K562 (cell line): ENCODE results near the gene MBD5. TPM values are rescaled to one million over a fixed set of nuclear protein-coding genes. Genes with fewer than 3 reads are reported as not detected.
A peak's percentile ranks its signal among the peaks of the same experiment; 100 is the strongest.

Experiments used
- ATAC-seq: fragments of 200-7000 bp; cut with Tn5 transposase; 3 replicates; pipeline ENCODE4 v1.9.1; 2020; ENCODE audit warnings: moderate library complexity
- BruUV-seq: library from RNA; stranded (reverse); fragments of 400-500 nt; replicated peaks from 2 replicates; lab custom pipeline; 2021; lab: Mats Ljungman, UMichigan
- CTCF ChIA-PET: fragments of 300-600 bp; formaldehyde crosslinking; extraction: SDS; loops from one replicate; lab custom pipeline; 2021; ENCODE audit warnings: low intra/inter-chr PET ratio; lab: Yijun Ruan, JAX
- POLR2A ChIA-PET: fragments of 300-600, 350-650 bp; sonication (Branson Sonifier 250); formaldehyde crosslinking; extraction: SDS; loops from one replicate; lab custom pipeline; 2021; ENCODE audit warnings: antibody characterized with exemption, inconsistent platforms; lab: Yijun Ruan, JAX
- DNase-seq, 4 experiments: peaks; one replicate each; pipeline versions ENCODE4 v3.0.0 to v3.0.0-alpha.2; 2011 to 2018; ENCODE audit warnings: low spot score in 3 of 4, mixed read lengths in 3 of 4; ENCODE audit errors: extremely low read depth in 1 of 4
- FAIRE-seq: peaks from 2 replicates; lab custom pipeline; 2011; peaks lifted over from hg19 to GRCh38; lab: Jason Lieb, UNC
- H2AFZ ChIP-seq: 2 replicates; pipeline ENCODE4 v1.6.0; 2011; ENCODE audit warnings: low read depth, low read length, control low read depth, inconsistent platforms
- H3K27ac ChIP-seq: fragments of 200-600 bp; 3 replicates; pipeline ENCODE4 v1.8.0; 2011; ENCODE audit warnings: low read depth, mild to moderate bottlenecking, control low read depth, inconsistent platforms, low read length, moderate library complexity, mixed read lengths; ENCODE audit errors: extremely low read depth
- H3K27me3 ChIP-seq, 2 experiments: fragments of 300-600 bp in 1 of 2; 2 replicates in 1 of 2; 3 replicates in 1 of 2; pipeline versions ENCODE4 v1.6.0 to v1.8.0; 2011; ENCODE audit warnings: inconsistent platforms in 2 of 2, low read length in 2 of 2, mild to moderate bottlenecking in 1 of 2, mixed read lengths in 1 of 2, moderate library complexity in 1 of 2; ENCODE audit not compliant: control insufficient read depth in 2 of 2, insufficient read depth in 2 of 2
- H3K36me3 ChIP-seq: fragments of 300-600 bp; 3 replicates; pipeline ENCODE4 v1.8.0; 2011; ENCODE audit warnings: mild to moderate bottlenecking, low read length, inconsistent platforms; ENCODE audit not compliant: control insufficient read depth, insufficient read depth
- H3K4me1 ChIP-seq, 2 experiments: fragments of 200-600 bp in 1 of 2; replicated peaks in 1 of 2; 2 replicates in 1 of 2; 3 replicates in 1 of 2; pipeline versions ENCODE4 v1.5.1 to v1.8.0; 2011; ENCODE audit warnings: inconsistent platforms in 2 of 2, low read length in 2 of 2, mild to moderate bottlenecking in 1 of 2, mixed read lengths in 1 of 2, moderate library complexity in 1 of 2; ENCODE audit not compliant: control insufficient read depth in 2 of 2, insufficient read depth in 2 of 2
- H3K4me2 ChIP-seq: 2 replicates; pipeline ENCODE4 v1.6.1; 2011; ENCODE audit warnings: low read length, control low read depth, inconsistent platforms, mixed read lengths; ENCODE audit not compliant: insufficient read depth
- H3K4me3 ChIP-seq: fragments of 200-600 bp; sonication (generic), shearing (Covaris generic); 2 replicates; pipeline ENCODE4 v1.5.1; 2016; ENCODE audit warnings: control low read depth, inconsistent platforms
- H3K79me2 ChIP-seq: fragments of 200-600 bp; 3 replicates; pipeline ENCODE4 v1.8.0; 2011; ENCODE audit warnings: low read length, inconsistent platforms; ENCODE audit not compliant: control insufficient read depth, insufficient read depth
- H3K9ac ChIP-seq, 2 experiments: 2 replicates each; pipeline versions ENCODE4 v1.6.0 to v1.6.1; 2011; ENCODE audit warnings: low read depth in 2 of 2, low read length in 2 of 2, control low read depth in 1 of 2, inconsistent platforms in 1 of 2, mild to moderate bottlenecking in 1 of 2, mixed read lengths in 1 of 2; ENCODE audit not compliant: insufficient read depth in 1 of 2
- H3K9me1 ChIP-seq: one replicate; pipeline ENCODE4 v1.6.0; 2011; ENCODE audit warnings: inconsistent platforms, mild to moderate bottlenecking, low read length, moderate library complexity; ENCODE audit not compliant: control insufficient read depth, insufficient read depth
- H3K9me3 ChIP-seq: replicated peaks from 2 replicates; pipeline ENCODE4 v1.5.1; 2011; ENCODE audit warnings: low read depth, low read length, inconsistent platforms; ENCODE audit not compliant: control insufficient read depth, insufficient read depth
- H4K20me1 ChIP-seq: replicated peaks from 2 replicates; pipeline ENCODE4 v1.6.1; 2011; ENCODE audit warnings: low read length, inconsistent platforms, mixed read lengths; ENCODE audit not compliant: control insufficient read depth, insufficient read depth
- BCL6 ChIP-seq: fragments of 250-450 bp; sonication (Bioruptor Pico); IDR thresholded peaks from 2 replicates; pipeline ENCODE4 v1.4.0; 2020
- ETV1 ChIP-seq: fragments of 450-650 bp; conservative IDR thresholded peaks from 2 replicates; pipeline ENCODE4 v1.6.1; 2016; ENCODE audit warnings: missing genetic modification characterization, control low read depth, low read depth, missing compliant biosample characterization
- PHTF2 ChIP-seq: fragments of 250-450 bp; sonication (Bioruptor Pico); IDR thresholded peaks from 2 replicates; pipeline ENCODE4 v1.5.0; 2021; ENCODE audit warnings: mild to moderate bottlenecking
- TCF3 ChIP-seq: sonication (generic); formaldehyde crosslinking; IDR thresholded peaks from 2 replicates; pipeline ENCODE4 v1.4.0; 2020; ENCODE audit warnings: mild to moderate bottlenecking, missing genetic modification reagents
- ZNF766 ChIP-seq: fragments of 200-800 bp; sonication (Bioruptor generic); conservative IDR thresholded peaks from 2 replicates; pipeline ENCODE4 v1.6.1; 2016; ENCODE audit warnings: missing genetic modification characterization, missing compliant biosample characterization
- WGBS: fragments of 100-300 bp; shearing (Covaris generic); methylation state at CpG from one replicate; pipeline ENCODE4 v1.1.6; 2016; ENCODE audit warnings: low coverage, mixed read lengths; ENCODE audit not compliant: insufficient coverage; ENCODE audit errors: missing lambda C conversion rate; 5-methylcytosine and 5-hydroxymethylcytosine counted together
- in situ Hi-C: fragments of 300-500 bp; cut with MboI; formaldehyde crosslinking; loops from 4 replicates; pipeline ENCODE4 v1.15.0; 2018; ENCODE audit warnings: inconsistent platforms, mixed read lengths
- intact Hi-C: fragments of 100-400 bp; cut with micrococcal nuclease; formaldehyde crosslinking; loops from 2 replicates; pipeline ENCODE4 v1.14.2; 2022
- polyA plus RNA-seq, 8 experiments: library from polyadenylated mRNA; depleted of rRNA in 4 of 8; stranded (reverse) in 5 of 8; unstranded in 3 of 8; fragments of >200 nt; fragmentation: Nextera tagmentation in 2 of 8; fragmentation: Illumina TruSeq in 1 of 8; extraction: Ambion mirVana in 2 of 8; extraction: Trizol in 1 of 8; gene quantifications; 2 replicates each; pipeline versions ENCODE4 v1.2.1 to v1.2.3, GENCODE V29; 2011 to 2014; ENCODE audit warnings: inconsistent platforms in 1 of 8, missing spikeins in 1 of 8
- total RNA-seq, 7 experiments: library from RNA; depleted of rRNA in 6 of 7; stranded (reverse); fragments of >200 nt in 6 of 7; fragmentation: Illumina TruSeq in 2 of 7; extraction: Trizol in 2 of 7; gene quantifications; 2 replicates each; pipeline versions ENCODE4 v1.2.1 to v1.2.3, GENCODE V29; 2011 to 2021; ENCODE audit warnings: low replicate concordance in 1 of 7
- TF ChIP-seq, protein P1 (sequence below): fragments of 450-650 bp; IDR thresholded peaks from 2 replicates; pipeline ENCODE4 v1.6.1; 2018; ENCODE audit warnings: mild to moderate bottlenecking, low read depth; ENCODE audit not compliant: partially characterized antibody

The MBD5 gene
- total and polyA plus RNA-seq, 9 of the 15 experiments (the other 6 are each of a cell fraction or from before 2014, with no cell fraction given), result 3.4 to 14.5 (median 9.0) TPM

DNA sequence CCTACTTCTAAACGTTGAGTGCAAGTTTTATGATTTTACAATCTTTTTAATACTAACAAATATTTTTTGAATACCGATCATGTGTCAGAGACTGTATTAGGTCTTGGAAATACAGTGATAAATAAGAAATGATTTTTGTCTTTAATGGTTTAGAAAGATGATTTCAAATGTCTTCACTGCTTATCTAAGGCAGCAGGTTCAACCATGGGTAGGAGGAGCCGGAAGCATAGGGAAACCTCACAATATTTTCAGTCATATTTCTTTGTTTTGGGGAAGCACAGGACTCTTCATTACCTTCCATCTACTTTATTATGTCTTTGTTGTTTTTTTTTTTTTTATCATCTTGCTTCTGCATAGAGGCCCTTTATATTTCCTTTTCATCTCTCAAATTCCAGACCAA, 458.5 kb downstream of the MBD5 start:
- no peaks in the 10 kb centered on the region for H3K9me1 ChIP-seq
- BruUV-seq, result no TSS peak
- in situ Hi-C loops (no loop called here), intact Hi-C loops (no loop called here)
- H3K4me1 ChIP-seq, result no peaks in the 10 kb centered on the region
- H3K4me3 ChIP-seq, result no peak overlapping the region
- no peaks in the 10 kb centered on the region for H3K79me2 ChIP-seq
- WGBS, result 0% methylated on average over 3 of the region's 3 CpGs
- H3K4me2 ChIP-seq, result no peak overlapping the region; the same call in 1 of the 2 replicates
- ChIA-PET POLR2A (no interaction called here), CTCF (no interaction called here)
- no peak overlapping the region for H3K27ac ChIP-seq
- peak; percentile 75 for TF ChIP-seq ZNF766
- TF ChIP-seq, protein P1, sequence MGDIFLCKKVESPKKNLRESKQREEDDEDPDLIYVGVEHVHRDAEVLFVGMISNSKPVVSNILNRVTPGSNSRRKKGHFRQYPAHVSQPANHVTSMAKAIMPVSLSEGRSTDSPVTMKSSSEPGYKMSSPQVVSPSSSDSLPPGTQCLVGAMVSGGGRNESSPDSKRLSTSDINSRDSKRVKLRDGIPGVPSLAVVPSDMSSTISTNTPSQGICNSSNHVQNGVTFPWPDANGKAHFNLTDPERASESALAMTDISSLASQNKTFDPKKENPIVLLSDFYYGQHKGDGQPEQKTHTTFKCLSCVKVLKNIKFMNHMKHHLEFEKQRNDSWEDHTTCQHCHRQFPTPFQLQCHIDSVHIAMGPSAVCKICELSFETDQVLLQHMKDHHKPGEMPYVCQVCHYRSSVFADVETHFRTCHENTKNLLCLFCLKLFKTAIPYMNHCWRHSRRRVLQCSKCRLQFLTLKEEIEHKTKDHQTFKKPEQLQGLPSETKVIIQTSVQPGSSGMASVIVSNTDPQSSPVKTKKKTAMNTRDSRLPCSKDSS, result no peak
- peak; percentile 50; the same call in 1 of the 2 replicates for TF ChIP-seq TCF3
- no peak for TF ChIP-seq BCL6 (CRISPR knock-in tag)
- TF ChIP-seq PHTF2 (CRISPR knock-in tag), result no peak
- peak; percentile 51 for TF ChIP-seq ETV1 (tag)
- H4K20me1 ChIP-seq, result no peaks in the 10 kb centered on the region
- H3K27me3 ChIP-seq, result peaks cover 0 to 9% of the 10 kb centered on the region in 2 experiments; a peak in 1 of 5 replicates
- DNase-seq (no peak), FAIRE-seq (no peak), ATAC-seq (peak; percentile 55)
- H3K36me3 ChIP-seq, result no peaks in the 10 kb centered on the region
- H3K9ac ChIP-seq, result no peak overlapping the region
- H3K9me3 ChIP-seq, result no peaks in the 10 kb centered on the region
- H2AFZ ChIP-seq, result no peak overlapping the region
